Activated CD4-positive, CD25-positive, alpha-beta regulatory T cell (primary cell): ENCODE data around the gene EXD3.

ENCODE experiments used
- DNase-seq, 4 experiments: peaks; one replicate each; lab custom pipeline; 2025; lab: John Stamatoyannopoulos, UW

Gene EXD3

DNA sequence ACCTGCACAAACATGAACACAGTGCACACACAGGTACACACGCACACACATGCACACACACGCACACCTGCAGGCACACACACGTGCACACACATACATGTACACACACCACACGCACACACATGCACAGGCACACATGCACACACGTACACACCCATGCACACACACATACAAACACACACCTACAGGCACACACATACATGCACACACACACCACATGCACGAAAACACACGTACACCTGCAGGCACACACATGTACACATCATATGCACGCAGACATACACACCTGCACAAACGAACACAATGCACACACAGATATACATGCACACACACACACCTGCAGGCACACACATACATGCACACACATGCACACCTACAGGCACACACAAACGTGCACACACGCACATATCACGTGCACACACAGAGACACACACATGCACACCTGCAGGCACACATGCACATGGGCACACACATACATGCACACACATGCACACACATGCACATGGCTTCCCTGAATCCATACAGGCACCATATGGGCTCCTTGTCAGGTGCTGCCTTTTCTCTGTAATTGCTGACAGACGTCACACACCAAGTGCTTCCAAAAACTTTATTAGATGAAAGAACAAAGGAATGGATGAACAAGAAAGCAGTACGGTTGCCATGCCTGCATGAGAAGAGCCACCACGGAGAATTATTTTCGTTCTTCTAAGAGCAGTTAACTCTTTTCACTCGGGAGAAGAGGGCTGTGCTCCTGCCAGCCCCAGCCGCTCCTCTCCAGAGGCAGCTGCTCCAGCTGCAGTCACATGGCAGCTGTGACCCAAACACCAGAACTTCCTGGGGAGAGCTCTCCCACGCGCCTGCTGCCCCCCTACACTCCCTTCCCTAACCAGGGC is 57.2 kb downstream of the EXD3 start:
- DNase-seq, result no peak

DNA sequence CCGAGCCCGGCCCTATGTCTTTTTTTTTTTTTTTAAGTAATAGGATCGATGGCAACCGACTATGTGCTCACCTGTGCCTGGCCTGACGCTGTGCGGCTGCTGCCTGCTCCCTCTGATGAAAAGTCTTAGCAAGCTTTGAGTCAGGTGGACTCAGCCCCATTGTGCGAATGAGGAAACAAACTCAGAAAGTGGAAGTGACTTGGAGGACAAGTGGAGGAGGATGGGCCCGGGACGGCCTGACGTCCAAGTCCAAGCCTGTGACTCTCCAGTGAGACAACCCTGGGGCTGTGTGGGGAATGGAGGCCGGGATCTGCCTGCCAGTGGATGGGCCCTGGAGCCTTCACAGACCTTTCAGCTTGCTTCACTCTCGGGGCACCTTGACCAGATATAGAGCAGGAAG is 57.9 kb downstream of the EXD3 start:
- DNase-seq, result no peak

GRCh38 chr9:137359850-137360249 is 63.1 kb downstream of the EXD3 start:
- DNase-seq, result no peak

GRCh38 chr9:137358126-137358525 is 64.8 kb downstream of the EXD3 start:
- DNase-seq, result no peak

- no peak for DNase-seq
Measured at GRCh38 chr9:137357166-137357565, 65.8 kb downstream of the EXD3 start.

DNA sequence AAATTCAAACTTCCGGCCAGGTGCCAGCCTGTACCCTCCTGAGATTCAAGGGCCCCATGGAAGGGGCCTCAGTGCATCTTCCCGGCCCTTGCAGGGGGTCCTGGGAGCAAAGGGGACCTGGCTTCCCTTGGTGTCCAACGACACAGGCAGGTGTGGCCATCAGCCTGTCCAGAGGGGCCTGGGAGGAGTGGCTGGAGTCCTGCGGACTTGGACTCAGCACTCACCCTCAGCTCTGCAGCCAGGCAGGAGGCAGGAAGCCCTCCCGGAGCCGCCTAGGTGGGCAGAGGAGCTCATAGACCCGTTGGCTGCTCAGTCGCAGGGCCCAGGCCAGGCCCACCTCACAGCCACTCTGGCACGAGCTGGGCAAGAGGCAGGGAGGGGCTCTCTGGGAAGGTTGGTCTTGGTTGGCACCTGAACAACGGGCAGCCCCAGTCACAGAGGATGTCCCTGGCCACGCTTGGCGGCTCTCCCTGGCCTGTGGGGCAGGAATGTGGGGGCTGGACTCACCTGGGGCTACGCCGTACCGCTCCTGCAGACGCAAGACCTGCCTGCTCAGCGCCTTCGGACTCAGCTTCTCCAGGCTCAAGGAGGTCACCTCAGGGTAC is 67.1 kb downstream of the EXD3 start:
- DNase-seq, result no peak

GRCh38 chr9:137354845-137355760 is 67.9 kb downstream of the EXD3 start:
- DNase-seq, result no peak

DNA sequence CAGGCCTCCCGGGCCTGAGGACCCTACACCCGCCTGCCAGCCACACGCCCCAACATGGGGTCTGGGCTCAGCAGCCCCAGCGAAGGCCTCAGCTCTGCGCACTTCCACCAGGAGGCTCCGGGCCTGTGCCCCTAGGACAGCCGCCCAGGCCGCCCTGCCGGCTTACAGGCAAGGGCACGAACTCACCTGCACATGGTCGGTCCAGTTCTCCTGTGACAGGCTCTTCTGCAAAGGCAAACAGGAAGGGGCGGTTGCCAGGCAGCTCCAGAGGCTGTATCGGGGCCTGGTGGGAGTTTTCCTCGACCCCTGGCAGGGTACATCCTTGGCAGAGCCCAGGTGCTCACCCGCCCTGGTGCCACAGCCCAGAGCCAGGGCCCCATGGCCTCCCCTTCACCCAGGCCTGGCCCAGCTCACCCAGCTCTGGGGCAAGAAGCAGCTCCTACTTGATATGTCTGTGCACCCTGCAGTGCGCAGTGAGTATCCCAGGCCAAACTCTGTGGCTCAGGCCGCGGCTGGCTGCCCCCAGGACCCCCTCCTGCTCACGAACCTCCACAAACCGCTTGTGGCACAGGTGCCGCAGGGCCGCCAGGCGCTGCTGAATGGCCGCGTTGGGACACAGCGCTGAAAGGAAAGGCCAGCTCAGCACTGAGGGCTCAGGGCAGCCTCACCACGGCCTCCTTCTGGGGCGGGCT is 68.7 kb downstream of the EXD3 start:
- DNase-seq, result no peak

GRCh38 chr9:137353223-137354152 is 69.5 kb downstream of the EXD3 start:
- DNase-seq, result no peak

GRCh38 chr9:137352511-137353222 is 70.3 kb downstream of the EXD3 start:
- no peak for DNase-seq

DNA sequence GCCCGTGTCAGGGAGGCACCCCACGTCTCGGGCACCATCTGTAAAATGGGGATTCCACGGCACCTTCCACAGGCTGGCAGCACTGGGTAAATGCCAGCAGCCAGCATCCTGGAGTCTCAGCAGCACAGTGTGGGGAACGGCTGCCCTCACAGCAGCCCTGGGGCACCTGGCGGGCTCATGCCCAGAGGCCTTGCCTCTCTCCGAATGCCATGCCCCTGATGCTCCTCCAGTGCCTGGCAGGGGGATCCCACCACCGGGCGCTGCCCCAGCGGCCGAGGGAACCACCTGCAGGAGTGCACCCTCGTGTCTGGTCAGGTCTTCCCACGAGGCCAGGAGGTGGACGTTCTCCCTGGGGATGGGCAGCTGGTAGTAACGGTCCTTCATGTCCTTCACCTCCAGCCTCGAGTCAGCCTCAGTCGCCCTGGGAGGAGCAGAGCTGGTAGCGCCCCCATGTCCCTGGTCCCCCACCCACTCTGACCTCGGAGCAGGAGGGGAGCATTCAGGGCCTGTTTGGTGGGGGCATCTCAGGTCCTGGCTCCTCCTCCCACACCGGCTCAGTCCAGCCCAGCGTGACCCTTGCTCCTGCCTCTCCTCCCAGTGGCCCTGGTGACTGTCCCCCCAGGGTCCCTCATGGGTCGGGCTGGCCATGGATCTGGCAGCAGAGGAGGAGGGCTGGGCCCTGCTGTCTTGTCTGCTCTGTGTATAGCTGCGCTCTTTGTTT is 71.0 kb downstream of the EXD3 start:
- no peak for DNase-seq

DNA sequence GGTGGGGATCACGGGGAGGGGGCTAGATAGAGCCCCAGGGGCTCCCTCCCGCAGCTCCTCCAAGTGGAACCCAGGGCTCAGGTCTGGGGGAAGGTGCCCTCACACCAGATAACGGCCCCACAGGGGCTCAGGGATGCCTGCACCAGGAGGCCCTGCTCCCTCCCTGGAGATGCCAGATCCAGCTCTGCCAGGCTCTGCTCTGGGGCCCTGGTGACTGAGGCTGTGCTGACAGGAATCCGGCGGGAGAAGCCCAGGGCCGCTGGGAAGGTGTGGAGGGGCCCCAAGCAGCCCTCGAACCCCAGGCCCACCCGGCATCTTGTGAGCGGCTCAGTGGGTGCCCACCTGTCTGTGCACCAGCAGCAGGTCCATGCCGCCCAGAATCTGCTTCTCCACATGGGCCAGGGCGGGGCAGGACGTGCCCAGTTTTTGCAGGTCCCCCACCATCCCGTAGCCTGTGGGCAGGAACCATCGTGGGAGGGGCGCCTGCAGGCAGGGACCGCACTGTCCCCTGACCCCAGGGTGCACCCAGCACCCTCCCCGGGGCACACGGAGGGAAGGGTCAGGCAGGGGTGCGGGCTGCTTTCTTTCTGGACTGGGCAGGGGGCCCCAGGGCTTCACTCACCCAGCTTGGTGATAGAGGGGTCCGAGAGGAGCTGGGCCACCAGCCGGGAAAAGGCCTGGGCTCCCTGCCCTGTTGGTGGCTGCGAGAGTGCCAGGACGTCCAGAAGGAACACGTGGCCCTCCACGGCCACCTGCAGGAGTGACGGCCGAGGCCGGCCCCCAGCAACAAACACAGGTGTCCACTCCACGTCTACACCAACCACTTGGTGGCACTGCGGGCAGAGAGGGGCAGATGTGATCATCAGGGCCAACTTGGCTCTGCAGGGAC is 72.0 kb downstream of the EXD3 start:
- DNase-seq, result no peak

- no peak for DNase-seq
Measured at GRCh38 chr9:137349471-137350033, 73.4 kb downstream of the EXD3 start.

DNA sequence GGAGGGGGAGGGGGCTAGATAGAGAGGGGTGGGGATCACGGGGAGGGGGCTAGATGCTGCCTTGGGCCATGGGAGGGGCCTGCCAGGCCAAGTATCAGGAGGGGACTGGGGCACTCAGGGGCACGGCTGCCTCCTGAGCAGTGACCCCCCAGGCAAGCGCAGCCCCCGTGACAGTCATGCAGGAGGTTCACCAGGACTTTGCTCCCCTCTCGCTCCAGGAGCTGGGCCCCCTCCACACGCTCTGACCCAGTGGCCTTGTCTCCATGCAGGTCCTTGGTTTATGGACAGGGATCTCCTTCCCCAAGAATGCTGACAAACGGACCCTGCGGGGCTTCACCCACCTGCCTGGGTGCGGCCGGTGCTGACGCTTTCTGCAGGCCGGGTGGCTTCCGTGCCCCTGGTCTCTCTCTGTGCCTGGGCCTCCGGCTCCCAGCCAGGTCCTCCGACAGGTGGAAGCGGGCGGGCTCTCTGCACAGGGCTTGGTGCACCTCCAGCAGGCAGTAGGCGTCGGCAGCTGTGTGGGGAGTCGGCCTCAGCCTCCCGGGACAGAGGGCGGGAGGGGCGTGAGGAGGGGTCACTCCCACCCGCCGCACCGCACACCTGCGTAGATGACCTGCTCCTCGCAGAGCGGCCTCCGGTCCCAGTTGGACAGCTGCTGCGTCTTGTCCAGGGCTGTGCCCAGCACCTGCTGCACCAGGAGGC is 74.0 kb downstream of the EXD3 start:
- DNase-seq, result no peak

- DNase-seq, result no peak
Measured at GRCh38 chr9:137347928-137348327, 75.0 kb downstream of the EXD3 start.

- no peak for DNase-seq
Measured at GRCh38 chr9:137342482-137342881, 80.5 kb downstream of the EXD3 start.

- no peak for DNase-seq
Measured at GRCh38 chr9:137341227-137341626, 81.7 kb downstream of the EXD3 start.
